Ectodermal cell (in vitro differentiated cells): ENCODE data around the gene INAFM1.
"Not testable (repeated sequence)": the region's sequence is repeated elsewhere in the genome, so short reads cannot be mapped to it uniquely, and the experiment has no call there.

Experiments
- H3K27ac ChIP-seq: 2 replicates; pipeline ENCODE4 v1.7.0; 2013; ENCODE audit warnings: mild to moderate bottlenecking, low read depth, low read length; ENCODE audit not compliant: insufficient read depth, poor library complexity, severe bottlenecking
- H3K27me3 ChIP-seq: 2 replicates; pipeline ENCODE4 v1.7.0; 2013; ENCODE audit warnings: mild to moderate bottlenecking, low read length; ENCODE audit not compliant: insufficient read depth, control insufficient read depth, poor library complexity, severe bottlenecking
- H3K36me3 ChIP-seq: one replicate; pipeline ENCODE4 v1.7.0; 2013; ENCODE audit warnings: low read length; ENCODE audit not compliant: control insufficient read depth, insufficient read depth
- H3K4me1 ChIP-seq: one replicate; pipeline ENCODE4 v1.7.0; 2013; ENCODE audit warnings: low read length; ENCODE audit not compliant: control insufficient read depth, insufficient read depth
- H3K4me3 ChIP-seq: 2 replicates; pipeline ENCODE4 v1.7.0; 2013; ENCODE audit warnings: low read depth, low read length, control low read depth; ENCODE audit not compliant: insufficient read depth
- H3K9me3 ChIP-seq: 2 replicates; pipeline ENCODE4 v1.7.0; 2013; ENCODE audit warnings: mild to moderate bottlenecking, low read length, moderate library complexity; ENCODE audit not compliant: control insufficient read depth
- WGBS, 2 experiments: methylation state at CpG; one replicate each; pipeline ENCODE4 v1.1.7; 2013; ENCODE audit warnings: missing lambda C conversion rate in 2 of 2; 5-methylcytosine and 5-hydroxymethylcytosine counted together

The INAFM1 gene

GRCh38 chr19:47296036-47296435, 21.4 kb downstream of the INAFM1 start:
- 24 to 26% methylated on average over 12 of the region's 12 CpGs for WGBS, 2 experiments
- Histone ChIP-seq H3K9me3 (no peaks in the 10 kb centered on the region), H3K27me3 (no peaks in the 10 kb centered on the region), H3K36me3 (no peaks in the 10 kb centered on the region), H3K27ac (no peak overlapping the region), H3K4me1 (no peaks in the 10 kb centered on the region), H3K4me3 (no peak overlapping the region)

- not testable (repeated sequence) for H3K4me1 ChIP-seq, H3K4me3 ChIP-seq, H3K36me3 ChIP-seq, H3K27ac ChIP-seq, H3K9me3 ChIP-seq, H3K27me3 ChIP-seq
- 93% methylated on average over 12 of the region's 14 CpGs for WGBS, 2 experiments
Measured at GRCh38 chr19:47300867-47301266, 26.2 kb downstream of the INAFM1 start.

GRCh38 chr19:47302249-47302648, 27.6 kb downstream of the INAFM1 start:
- Histone ChIP-seq H3K36me3 (no peaks in the 10 kb centered on the region), H3K27ac (no peak overlapping the region), H3K27me3 (no peaks in the 10 kb centered on the region), H3K9me3 (no peaks in the 10 kb centered on the region), H3K4me1 (no peaks in the 10 kb centered on the region), H3K4me3 (no peak overlapping the region)
- 95 to 98% methylated on average over 10 of the region's 10 CpGs for WGBS, 2 experiments

- Histone ChIP-seq H3K36me3 (no peaks in the 10 kb centered on the region), H3K27me3 (no peaks in the 10 kb centered on the region), H3K27ac (no peak overlapping the region), H3K4me3 (no peak overlapping the region), H3K4me1 (no peaks in the 10 kb centered on the region), H3K9me3 (no peaks in the 10 kb centered on the region)
- WGBS, 2 experiments = 83 to 96% methylated on average over 5 to 6 of the region's 6 CpGs
Measured at GRCh38 chr19:47303966-47304365, 29.3 kb downstream of the INAFM1 start.

- Histone ChIP-seq H3K4me1 (no peaks in the 10 kb centered on the region), H3K9me3 (no peaks in the 10 kb centered on the region), H3K27ac (no peak overlapping the region), H3K27me3 (no peaks in the 10 kb centered on the region), H3K4me3 (no peak overlapping the region), H3K36me3 (no peaks in the 10 kb centered on the region)
- 21 to 24% methylated on average over 14 of the region's 14 CpGs for WGBS, 2 experiments
Measured at GRCh38 chr19:47305309-47305751, 30.6 kb downstream of the INAFM1 start.

- 86 to 92% methylated on average over 3 of the region's 3 CpGs for WGBS, 2 experiments
Measured at GRCh38 chr19:47306303-47306702, 31.6 kb downstream of the INAFM1 start.

GRCh38 chr19:47309038-47309437, 34.4 kb downstream of the INAFM1 start:
- H3K27ac ChIP-seq = no peak overlapping the region
- WGBS, 2 experiments = 86 to 89% methylated on average over 8 of the region's 8 CpGs
- H3K36me3 ChIP-seq = no peaks in the 10 kb centered on the region
- no peaks in the 10 kb centered on the region for H3K27me3 ChIP-seq
- H3K4me3 ChIP-seq = no peak overlapping the region
- H3K4me1 ChIP-seq = no peaks in the 10 kb centered on the region
- no peaks in the 10 kb centered on the region for H3K9me3 ChIP-seq

More at GRCh38 chr19:47306303-47306702, 31.6 kb downstream of the INAFM1 start:
- no peaks in the 10 kb centered on the region for H3K4me1 ChIP-seq
- H3K27me3 ChIP-seq = no peaks in the 10 kb centered on the region
- no peaks in the 10 kb centered on the region for H3K36me3 ChIP-seq
- no peak overlapping the region for H3K27ac ChIP-seq
- H3K4me3 ChIP-seq = no peak overlapping the region
- H3K9me3 ChIP-seq = no peaks in the 10 kb centered on the region

GRCh38 chr19:47309608-47310007, 34.9 kb downstream of the INAFM1 start, which contains the start of gene C5AR1:
Gene C5AR1, plus strand, starts transcription at chr19:47309861. Its CDS starts 35 bp downstream, at chr19:47309896.
- 64 to 67% methylated on average over 12 of the region's 12 CpGs for whole genome bisulfite sequencing, 2 experiments
- Histone ChIP-seq H3K27me3 (no peaks in the 10 kb centered on the region), H3K27ac (no peak within 1 kb of the TSS), H3K4me3 (no peak within 1 kb of the TSS), H3K4me1 (no peaks in the 10 kb centered on the region), H3K9me3 (no peaks in the 10 kb centered on the region), H3K36me3 (no peaks in the 10 kb centered on the region)

GRCh38 chr19:47310323-47310722, 35.6 kb downstream of the INAFM1 start:
- no peak overlapping the region for H3K4me3 ChIP-seq
- H3K9me3 ChIP-seq = no peaks in the 10 kb centered on the region
- H3K27me3 ChIP-seq = no peaks in the 10 kb centered on the region
- H3K36me3 ChIP-seq = no peaks in the 10 kb centered on the region
- WGBS, 2 experiments = 94 to 98% methylated on average over 2 of the region's 2 CpGs
- H3K27ac ChIP-seq = no peak overlapping the region
- H3K4me1 ChIP-seq = no peaks in the 10 kb centered on the region

GRCh38 chr19:47310819-47311218, 36.1 kb downstream of the INAFM1 start:
- Histone ChIP-seq H3K36me3 (no peaks in the 10 kb centered on the region), H3K4me1 (no peaks in the 10 kb centered on the region), H3K27ac (no peak overlapping the region), H3K4me3 (no peak overlapping the region), H3K27me3 (no peaks in the 10 kb centered on the region), H3K9me3 (no peaks in the 10 kb centered on the region)
- WGBS, 2 experiments = 82% methylated on average over 5 of the region's 5 CpGs
